Activated B cell treated with CpG ODN at 0.5 μM for 24 hours (primary cell): ENCODE measurements around the gene TPBG. TPM values are rescaled to one million over a fixed set of nuclear protein-coding genes. Genes with fewer than 3 reads are reported as not detected.

Experiments used
- ATAC-seq: fragments of 200-7000 bp; cut with Tn5 transposase; one replicate; pipeline ENCODE4 v1.10.0; 2021; ENCODE audit warnings: low read depth, mild to moderate bottlenecking, moderate library complexity
- CTCF ChIA-PET: fragments of 350-600 bp; sonication (Branson Sonifier 250); formaldehyde crosslinking; loops from one replicate; lab custom pipeline; 2021; ENCODE audit warnings: antibody characterized with exemption; lab: Charles Lee
- POLR2A ChIA-PET: fragments of 350-600 bp; sonication (Branson Sonifier 250); formaldehyde crosslinking; loops from one replicate; lab custom pipeline; 2021; ENCODE audit warnings: antibody characterized with exemption; lab: Charles Lee
- DNase-seq: peaks from one replicate; pipeline ENCODE4 v3.0.0; 2022
- H3K27ac Mint-ChIP-seq: one replicate; pipeline ENCODE4 v1.8.0; 2020; ENCODE audit warnings: mixed read lengths
- H3K27me3 Mint-ChIP-seq: one replicate; pipeline ENCODE4 v1.8.0; 2021; ENCODE audit warnings: mixed read lengths
- H3K36me3 Mint-ChIP-seq: one replicate; pipeline ENCODE4 v1.8.0; 2021; ENCODE audit warnings: low read depth, mixed read lengths
- H3K4me1 Mint-ChIP-seq: one replicate; pipeline ENCODE4 v1.8.0; 2021; ENCODE audit warnings: mixed read lengths
- H3K4me3 Mint-ChIP-seq: one replicate; pipeline ENCODE4 v1.8.0; 2020; ENCODE audit warnings: mild to moderate bottlenecking, mixed read lengths
- H3K9me3 Mint-ChIP-seq: one replicate; pipeline ENCODE4 v1.8.0; 2020; ENCODE audit warnings: mixed read lengths
- CTCF ChIP-seq: fragments of 200-600 bp; IDR thresholded peaks from one replicate; pipeline ENCODE4 v1.8.0; 2022; ENCODE audit warnings: antibody characterized with exemption, mild to moderate bottlenecking
- intact Hi-C: fragments of 100-400 bp; cut with micrococcal nuclease; formaldehyde crosslinking; loops from one replicate; pipeline ENCODE4 v1.15.1; 2024
- total RNA-seq: library from RNA; stranded (reverse); gene quantifications from 2 replicates; pipeline ENCODE4 v1.2.3, GENCODE V29; 2022

TPBG gene
- total RNA-seq, 1 donor from 2014 or later = not detected

GRCh38 chr6:82361631-82362030 is 2.0 kb upstream of the TPBG start:
- Mint-ChIP-seq H3K4me1 (peaks cover 23% of the 10 kb centered on the region), H3K36me3 (no peaks in the 10 kb centered on the region), H3K27ac (no peak overlapping the region), H3K4me3 (no peak overlapping the region), H3K9me3 (no peaks in the 10 kb centered on the region), H3K27me3 (peaks cover 44% of the 10 kb centered on the region)
- no peak for ATAC-seq
- POLR2A ChIA-PET = no interaction called here
- intact Hi-C loops = no loop called here
- DNase-seq = no peak
- CTCF ChIA-PET = no interaction called here
- TF ChIP-seq CTCF = no peak

- no peak for ATAC-seq
- ChIA-PET CTCF (no interaction called here), POLR2A (no interaction called here)
- intact Hi-C loops = no loop called here
- TF ChIP-seq CTCF = no peak
- no peak for DNase-seq
- no peaks in the 10 kb centered on the region for H3K9me3 Mint-ChIP-seq
- no peaks in the 10 kb centered on the region for H3K36me3 Mint-ChIP-seq
- peaks cover 44% of the 10 kb centered on the region for H3K27me3 Mint-ChIP-seq
- peaks cover 23% of the 10 kb centered on the region for H3K4me1 Mint-ChIP-seq
- no peak overlapping the region for H3K4me3 Mint-ChIP-seq
- H3K27ac Mint-ChIP-seq = no peak overlapping the region
Measured at GRCh38 chr6:82362144-82362543, 1.5 kb upstream of the TPBG start.

- intact Hi-C loops = no loop called here
- H3K4me3 Mint-ChIP-seq = peak overlapping the region; percentile 70
- ChIA-PET POLR2A (no interaction called here), CTCF (no interaction called here)
- peaks cover 44% of the 10 kb centered on the region for H3K27me3 Mint-ChIP-seq
- no peak overlapping the region for H3K27ac Mint-ChIP-seq
- ATAC-seq = no peak
- H3K9me3 Mint-ChIP-seq = no peaks in the 10 kb centered on the region
- no peak for TF ChIP-seq CTCF
- no peaks in the 10 kb centered on the region for H3K36me3 Mint-ChIP-seq
- H3K4me1 Mint-ChIP-seq = peaks cover 23% of the 10 kb centered on the region
- DNase-seq = no peak
Measured at GRCh38 chr6:82362878-82363427, 664 bp upstream of the TPBG start.

- H3K4me3 Mint-ChIP-seq = peak overlapping the region; percentile 70
- ChIA-PET CTCF (no interaction called here), POLR2A (interaction anchor here (0.6 kb wide), 1 partner anchor 668 kb away, joined by 3 read pairs; no protein-coding TSS in a partner anchor)
- peaks cover 23% of the 10 kb centered on the region for H3K4me1 Mint-ChIP-seq
- no peak for TF ChIP-seq CTCF
- ATAC-seq (no peak), DNase-seq (no peak)
- H3K27ac Mint-ChIP-seq = no peak overlapping the region
- no peaks in the 10 kb centered on the region for H3K9me3 Mint-ChIP-seq
- intact Hi-C loops = no loop called here
- H3K36me3 Mint-ChIP-seq = no peaks in the 10 kb centered on the region
- peaks cover 43% of the 10 kb centered on the region for H3K27me3 Mint-ChIP-seq
Measured at GRCh38 chr6:82364087-82365015, 734 bp downstream of the TPBG start.

- ChIA-PET CTCF (no interaction called here), POLR2A (no interaction called here)
- intact Hi-C loops = no loop called here
- H3K9me3 Mint-ChIP-seq = no peaks in the 10 kb centered on the region
- DNase-seq = no peak
- H3K4me1 Mint-ChIP-seq = peaks cover 23% of the 10 kb centered on the region
- H3K27ac Mint-ChIP-seq = no peak overlapping the region
- ATAC-seq = no peak
- H3K27me3 Mint-ChIP-seq = peaks cover 39% of the 10 kb centered on the region
- TF ChIP-seq CTCF = no peak
- peak overlapping the region; percentile 67 for H3K4me3 Mint-ChIP-seq
- no peaks in the 10 kb centered on the region for H3K36me3 Mint-ChIP-seq
Measured at GRCh38 chr6:82365016-82365795, 1.6 kb downstream of the TPBG start.
